Measurements from ENCODE around the gene WDR35.

GRCh38 chr2:20005067-20005627 lies 15.2 kb upstream of the WDR35 start:
- TF ChIP-seq, protein P1, sequence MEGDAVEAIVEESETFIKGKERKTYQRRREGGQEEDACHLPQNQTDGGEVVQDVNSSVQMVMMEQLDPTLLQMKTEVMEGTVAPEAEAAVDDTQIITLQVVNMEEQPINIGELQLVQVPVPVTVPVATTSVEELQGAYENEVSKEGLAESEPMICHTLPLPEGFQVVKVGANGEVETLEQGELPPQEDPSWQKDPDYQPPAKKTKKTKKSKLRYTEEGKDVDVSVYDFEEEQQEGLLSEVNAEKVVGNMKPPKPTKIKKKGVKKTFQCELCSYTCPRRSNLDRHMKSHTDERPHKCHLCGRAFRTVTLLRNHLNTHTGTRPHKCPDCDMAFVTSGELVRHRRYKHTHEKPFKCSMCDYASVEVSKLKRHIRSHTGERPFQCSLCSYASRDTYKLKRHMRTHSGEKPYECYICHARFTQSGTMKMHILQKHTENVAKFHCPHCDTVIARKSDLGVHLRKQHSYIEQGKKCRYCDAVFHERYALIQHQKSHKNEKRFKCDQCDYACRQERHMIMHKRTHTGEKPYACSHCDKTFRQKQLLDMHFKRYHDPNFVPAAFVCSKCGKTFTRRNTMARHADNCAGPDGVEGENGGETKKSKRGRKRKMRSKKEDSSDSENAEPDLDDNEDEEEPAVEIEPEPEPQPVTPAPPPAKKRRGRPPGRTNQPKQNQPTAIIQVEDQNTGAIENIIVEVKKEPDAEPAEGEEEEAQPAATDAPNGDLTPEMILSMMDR (IDR thresholded peaks at IDR 0.05; ENCODE audit: low read depth, low read length), result no peak
- no peak for TF ChIP-seq EZH2phosphoT487 (IDR thresholded peaks at IDR 0.05; ENCODE audit: low read depth)
